Stomach (tissue), 4 donors: ENCODE results near the gene CMTM6.

ENCODE experiments used
- CTCF ChIP-seq, 7 experiments: fragments of 450-650 bp in 4 of 7; fragments of 200-600 bp in 3 of 7; sonication (generic) in 3 of 7; IDR thresholded peaks; one replicate each; pipeline ENCODE4 v1.5.1; 2016 to 2019; ENCODE audit warnings: antibody characterized with exemption in 7 of 7, control low read depth in 2 of 7, mild to moderate bottlenecking in 1 of 7
- EP300 ChIP-seq: sonication (generic); formaldehyde crosslinking; IDR thresholded peaks from one replicate; pipeline ENCODE4 v1.6.1; 2017; ENCODE audit warnings: antibody characterized with exemption
- POLR2A ChIP-seq, 4 donors: fragments of 450-650 bp; IDR thresholded peaks; one replicate each; pipeline ENCODE4 v1.6.1; 2016; ENCODE audit warnings: antibody characterized with exemption in 4 of 4, control low read depth in 2 of 4, mild to moderate bottlenecking in 1 of 4, moderate library complexity in 1 of 4

GRCh38 chr3:32460031-32460749, 42.5 kb downstream of the CMTM6 start:
- no peak for TF ChIP-seq EP300
- no peak for TF ChIP-seq CTCF (IDR thresholded peaks at IDR 0.05)
- no peak for TF ChIP-seq POLR2A (IDR thresholded peaks at IDR 0.05)
